AG09309 (cell line): ENCODE data around the gene HTRA3.

Experiments
- DNase-seq: peaks from one replicate; pipeline ENCODE4 v3.0.0-alpha.2; 2010; ENCODE audit warnings: low read depth
- H3K4me3 ChIP-seq: 2 replicates; pipeline ENCODE4 v1.5.1; 2011; ENCODE audit warnings: mild to moderate bottlenecking, low read depth, low read length, moderate library complexity; ENCODE audit not compliant: control insufficient read depth
- TF ChIP-seq, protein P1 (sequence below): IDR thresholded peaks from 2 replicates; pipeline ENCODE4 v1.5.1; 2011; ENCODE audit warnings: mild to moderate bottlenecking, low read depth, low read length, inconsistent platforms; ENCODE audit not compliant: insufficient read depth, control insufficient read depth; ENCODE audit errors: missing control alignments

Gene HTRA3

DNA sequence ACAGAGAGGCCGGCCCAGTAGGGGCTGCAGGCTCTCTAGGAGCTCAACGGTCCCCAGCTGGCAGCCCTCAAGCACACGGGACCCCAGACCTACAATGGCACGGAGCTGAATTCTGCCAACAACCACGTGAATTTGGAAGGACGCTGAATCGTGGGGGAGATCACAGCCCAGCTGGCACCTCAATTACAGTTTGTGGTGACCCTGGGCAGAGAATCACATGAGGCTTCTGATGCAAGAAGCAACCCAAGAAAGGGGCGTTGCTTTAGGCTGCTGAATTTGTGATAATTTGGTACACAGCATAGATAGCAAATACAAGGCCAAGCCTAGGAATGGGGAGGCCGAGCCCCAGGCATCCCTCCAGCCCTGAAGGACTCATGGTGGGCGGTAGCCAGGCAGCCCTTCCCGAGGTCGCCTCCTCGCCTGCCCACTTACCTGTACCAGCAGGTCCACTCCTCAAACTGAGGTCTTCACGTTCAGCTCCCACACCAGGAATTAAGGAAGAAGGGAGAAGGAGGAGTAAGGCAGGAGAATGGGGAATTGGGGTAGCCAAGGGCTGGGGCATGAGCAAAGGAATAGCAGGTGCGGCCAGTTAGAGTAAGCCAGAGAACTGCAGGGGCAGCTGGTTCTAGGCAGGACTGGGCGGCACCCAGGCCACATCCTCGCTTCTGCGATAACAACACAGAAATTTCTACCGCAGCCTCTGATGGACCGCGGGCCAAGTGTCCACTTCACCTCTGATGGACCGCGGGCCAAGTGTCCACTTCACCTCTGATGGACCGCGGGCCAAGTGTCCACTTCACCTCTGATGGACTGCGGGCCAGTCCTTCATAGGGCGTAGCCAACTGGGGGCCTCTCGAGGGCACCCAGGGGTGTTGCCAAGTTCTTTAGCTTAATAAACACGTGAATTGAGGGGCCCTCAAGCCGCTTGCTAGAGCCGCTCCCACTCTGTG lies 23.4 kb upstream of the HTRA3 start:
- DNase-seq, result no peak
- TF ChIP-seq, protein P1, sequence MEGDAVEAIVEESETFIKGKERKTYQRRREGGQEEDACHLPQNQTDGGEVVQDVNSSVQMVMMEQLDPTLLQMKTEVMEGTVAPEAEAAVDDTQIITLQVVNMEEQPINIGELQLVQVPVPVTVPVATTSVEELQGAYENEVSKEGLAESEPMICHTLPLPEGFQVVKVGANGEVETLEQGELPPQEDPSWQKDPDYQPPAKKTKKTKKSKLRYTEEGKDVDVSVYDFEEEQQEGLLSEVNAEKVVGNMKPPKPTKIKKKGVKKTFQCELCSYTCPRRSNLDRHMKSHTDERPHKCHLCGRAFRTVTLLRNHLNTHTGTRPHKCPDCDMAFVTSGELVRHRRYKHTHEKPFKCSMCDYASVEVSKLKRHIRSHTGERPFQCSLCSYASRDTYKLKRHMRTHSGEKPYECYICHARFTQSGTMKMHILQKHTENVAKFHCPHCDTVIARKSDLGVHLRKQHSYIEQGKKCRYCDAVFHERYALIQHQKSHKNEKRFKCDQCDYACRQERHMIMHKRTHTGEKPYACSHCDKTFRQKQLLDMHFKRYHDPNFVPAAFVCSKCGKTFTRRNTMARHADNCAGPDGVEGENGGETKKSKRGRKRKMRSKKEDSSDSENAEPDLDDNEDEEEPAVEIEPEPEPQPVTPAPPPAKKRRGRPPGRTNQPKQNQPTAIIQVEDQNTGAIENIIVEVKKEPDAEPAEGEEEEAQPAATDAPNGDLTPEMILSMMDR, result no peak
- H3K4me3 ChIP-seq, result no peak overlapping the region

DNA sequence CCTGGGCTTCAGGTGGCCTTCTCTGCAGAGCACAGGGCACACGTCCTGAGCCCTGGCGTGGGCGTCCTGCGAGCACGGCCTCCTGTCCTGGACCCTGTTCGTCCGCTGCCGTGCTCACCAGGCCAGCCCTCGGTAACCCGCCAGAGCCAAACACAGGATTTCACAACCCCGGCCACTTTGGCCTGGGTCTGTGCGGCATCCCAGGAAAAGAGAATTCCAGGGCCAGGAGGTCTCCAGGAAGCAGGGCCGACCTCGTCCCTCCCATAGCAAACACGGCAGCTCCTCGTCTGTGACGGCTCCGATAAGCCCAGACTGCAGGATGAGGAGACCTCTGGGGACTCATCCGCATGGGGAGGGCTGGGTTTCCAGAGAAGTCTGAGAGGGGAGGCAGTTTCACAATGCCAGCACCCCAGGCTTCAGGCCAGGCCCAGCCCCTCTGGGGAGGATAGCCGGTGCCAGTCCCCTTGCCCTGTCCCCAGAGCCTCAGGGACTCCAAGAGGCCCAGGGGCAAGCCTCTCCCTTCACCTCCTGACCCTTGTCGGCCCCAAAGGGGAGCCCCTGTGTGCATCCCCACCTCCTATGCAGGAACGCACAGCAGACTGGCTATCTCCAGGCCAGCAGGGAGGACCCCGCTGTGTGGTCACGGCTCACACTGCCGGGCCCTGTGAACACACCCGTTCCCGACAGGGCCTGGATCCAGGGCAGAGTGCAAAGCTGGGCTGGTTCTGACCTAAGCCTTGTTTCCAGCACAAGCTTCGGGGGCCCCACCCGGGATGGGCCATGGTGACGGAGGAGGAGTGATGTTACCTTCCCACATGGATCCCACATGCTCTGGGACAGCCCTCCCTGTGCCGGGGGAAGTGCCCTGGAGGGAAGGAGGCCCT lies 22.3 kb upstream of the HTRA3 start:
- no peak overlapping the region for H3K4me3 ChIP-seq
- TF ChIP-seq, protein P1, result no peak
- DNase-seq, result no peak

DNA sequence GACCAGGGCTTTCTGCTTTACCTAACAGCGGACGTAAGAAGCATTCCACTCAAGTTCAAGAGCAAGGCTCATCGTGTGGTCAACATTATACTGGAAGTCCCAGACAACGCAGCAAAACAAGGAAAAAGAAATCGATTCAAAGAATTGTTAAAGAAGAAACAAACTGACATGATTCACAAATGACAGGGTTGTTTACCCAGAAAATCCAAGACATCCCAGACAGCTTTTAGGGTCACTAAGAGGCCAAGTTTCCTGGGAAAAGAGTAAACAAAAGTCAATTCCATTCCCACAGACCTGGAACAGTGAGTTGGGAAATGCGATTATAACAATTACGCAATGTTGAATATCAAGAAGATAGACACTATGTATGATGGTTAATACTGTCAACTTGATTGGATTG lies 21.5 kb upstream of the HTRA3 start:
- no peak for DNase-seq

DNA sequence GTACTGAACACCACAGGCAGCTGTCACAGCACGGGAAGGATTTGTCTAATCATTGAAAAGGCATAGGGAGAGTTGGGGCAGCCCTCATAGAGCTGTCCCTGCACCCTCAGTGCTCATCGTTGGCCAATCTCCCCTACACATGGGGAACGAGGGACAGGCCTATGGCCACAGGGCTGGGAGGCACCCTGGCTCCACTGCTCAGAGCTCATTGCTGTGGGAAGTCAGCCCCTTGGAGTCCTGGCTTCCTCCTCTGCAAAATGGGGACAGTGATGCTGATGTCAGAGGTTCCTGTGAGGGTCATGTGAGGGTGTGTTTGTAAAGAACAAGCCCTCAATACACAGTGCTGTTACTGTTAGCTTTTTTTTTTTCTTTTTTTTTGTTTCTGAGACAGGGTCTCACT lies 19.3 kb upstream of the HTRA3 start:
- no peak for DNase-seq
- TF ChIP-seq, protein P1, result no peak
- no peak overlapping the region for H3K4me3 ChIP-seq

More for the DNA sequence above, 21.5 kb upstream of the HTRA3 start:
- TF ChIP-seq, protein P1, result no peak
- no peak overlapping the region for H3K4me3 ChIP-seq

DNA sequence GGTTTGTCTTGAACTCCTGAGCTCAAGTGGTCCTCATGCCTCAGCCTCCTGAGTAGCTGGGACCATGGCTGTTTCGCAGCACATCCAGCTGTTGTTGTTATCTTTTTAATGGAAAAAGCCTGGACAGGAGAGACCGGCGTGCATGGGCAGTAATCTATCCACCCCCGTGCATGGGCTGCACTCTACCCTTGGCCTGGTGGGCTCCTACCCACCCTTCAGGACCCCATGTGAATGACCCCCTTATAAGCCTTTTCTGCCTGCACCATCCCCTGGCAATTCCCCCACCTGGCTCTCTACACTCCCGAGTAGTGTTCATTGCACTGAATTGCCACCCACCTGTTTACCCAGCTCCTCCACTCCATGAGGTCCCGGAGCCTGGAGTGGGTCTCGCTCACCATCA lies 18.9 kb upstream of the HTRA3 start:
- no peak overlapping the region for H3K4me3 ChIP-seq
- no peak for DNase-seq
- TF ChIP-seq, protein P1, result no peak

DNA sequence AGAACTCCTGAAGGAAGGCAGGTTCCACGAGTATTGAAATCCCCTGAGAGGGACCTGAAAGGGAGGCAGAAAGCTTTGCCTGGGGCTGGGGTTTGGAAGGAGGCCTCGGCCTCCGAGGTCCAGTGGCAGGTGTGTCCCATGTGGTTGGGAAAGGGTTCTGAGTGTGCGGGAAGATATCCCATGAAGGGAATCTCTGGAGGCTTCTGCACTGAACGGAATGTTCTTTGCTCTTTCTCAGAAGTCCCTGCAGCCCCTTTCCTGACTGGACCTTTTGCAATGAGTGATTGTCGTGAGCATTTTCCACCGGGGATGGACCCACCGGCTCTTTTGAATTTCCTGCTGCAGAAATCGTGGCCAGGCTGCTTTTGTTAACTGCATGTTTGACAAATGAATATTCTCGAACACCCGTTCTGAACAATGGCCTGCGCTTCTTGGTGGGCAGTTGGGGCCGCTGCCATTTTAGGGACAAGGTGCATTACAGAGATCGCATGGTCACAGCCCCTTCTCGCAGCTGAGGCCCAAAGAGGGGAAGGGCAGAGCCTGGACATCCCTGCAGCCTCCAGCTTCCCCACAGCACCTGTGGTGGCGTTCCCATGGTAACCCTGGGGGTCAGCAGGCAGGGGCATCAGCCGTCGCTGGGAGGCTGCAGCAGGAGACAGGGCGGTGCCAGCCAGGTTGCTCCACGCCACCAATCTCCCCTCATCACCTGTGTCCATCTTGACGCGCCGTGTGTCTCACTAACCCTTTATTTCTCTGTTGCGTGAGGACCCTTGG lies 18.3 kb upstream of the HTRA3 start:
- DNase-seq, result no peak
- no peak overlapping the region for H3K4me3 ChIP-seq
- TF ChIP-seq, protein P1, result no peak
